GM21423 (cell line): Measurements from ENCODE around the gene ECE1.

Experiments used
- ATAC-seq: cut with Tn5 transposase; IDR thresholded peaks from one replicate; pipeline ENCODE4 v1.9.1; 2021; ENCODE audit warnings: mild to moderate bottlenecking, moderate library complexity; ENCODE audit not compliant: unreplicated experiment

Gene ECE1

GRCh38 chr1:21325731-21326387, 35.6 kb upstream of the ECE1 start:
- no peak for ATAC-seq

GRCh38 chr1:21325231-21325718, 35.0 kb upstream of the ECE1 start:
- ATAC-seq: no peak

GRCh38 chr1:21324368-21325141, 34.3 kb upstream of the ECE1 start:
- no peak for ATAC-seq

GRCh38 chr1:21323091-21323490, 32.8 kb upstream of the ECE1 start:
- no peak for ATAC-seq

- no peak for ATAC-seq
These were observed 32.4 kb upstream of the ECE1 start for GRCh38 chr1:21322681-21323016.

GRCh38 chr1:21321963-21322680, 31.9 kb upstream of the ECE1 start:
- no peak for ATAC-seq

GRCh38 chr1:21320410-21321108, 30.3 kb upstream of the ECE1 start:
- no peak for ATAC-seq

- no peak for ATAC-seq
These were observed 29.5 kb upstream of the ECE1 start for GRCh38 chr1:21319447-21320407.

- no peak for ATAC-seq
These were observed 28.5 kb upstream of the ECE1 start for GRCh38 chr1:21318714-21319159.

GRCh38 chr1:21318057-21318713, 27.9 kb upstream of the ECE1 start:
- ATAC-seq: no peak

- no peak for ATAC-seq
These were observed 27.4 kb upstream of the ECE1 start for GRCh38 chr1:21317690-21318043.

GRCh38 chr1:21317035-21317689, 26.9 kb upstream of the ECE1 start:
- no peak for ATAC-seq

- no peak for ATAC-seq
These were observed 24.6 kb upstream of the ECE1 start for GRCh38 chr1:21314743-21315396.

- ATAC-seq: no peak
These were observed 23.8 kb upstream of the ECE1 start for GRCh38 chr1:21313886-21314721.

GRCh38 chr1:21313203-21313885, 23.1 kb upstream of the ECE1 start:
- ATAC-seq: no peak

GRCh38 chr1:21312407-21312992, 22.2 kb upstream of the ECE1 start:
- ATAC-seq: no peak

- no peak for ATAC-seq
These were observed 20.8 kb upstream of the ECE1 start for GRCh38 chr1:21311016-21311415.
